ENCODE data around the gene IGFL2.
"Not testable (repeated sequence)": the region's sequence is repeated elsewhere in the genome, so short reads cannot be mapped to it uniquely, and the experiment has no call there.

The IGFL2 gene

GRCh38 chr19:46191972-46192371 lies 43.9 kb downstream of the IGFL2 start:
- DNase-seq = no peak

- not testable (repeated sequence) for DNase-seq
Measured at GRCh38 chr19:46192626-46192991, 44.6 kb downstream of the IGFL2 start.

- DNase-seq = peak; percentile 10 to 53
Measured at GRCh38 chr19:46192992-46193650, 45.1 kb downstream of the IGFL2 start.

- DNase-seq = no peak
Measured at GRCh38 chr19:46193678-46194077, 45.6 kb downstream of the IGFL2 start.

- no peak for DNase-seq
Measured at GRCh38 chr19:46195104-46195503, 47.1 kb downstream of the IGFL2 start.

- not testable (repeated sequence) for DNase-seq
Measured at GRCh38 chr19:46195919-46196318, 47.9 kb downstream of the IGFL2 start.

- DNase-seq = no peak
Measured at GRCh38 chr19:46196410-46197124, 48.5 kb downstream of the IGFL2 start.

GRCh38 chr19:46197314-46198070 lies 49.5 kb downstream of the IGFL2 start:
- no peak for DNase-seq

- no peak for DNase-seq
Measured at GRCh38 chr19:46198756-46199155, 50.7 kb downstream of the IGFL2 start.

- DNase-seq = no peak
Measured at GRCh38 chr19:46201454-46202310, 53.6 kb downstream of the IGFL2 start.

- no peak for DNase-seq
Measured at GRCh38 chr19:46202426-46202825, 54.4 kb downstream of the IGFL2 start.

GRCh38 chr19:46202872-46203860 lies 55.1 kb downstream of the IGFL2 start:
- DNase-seq = no peak

GRCh38 chr19:46204008-46204407 lies 56.0 kb downstream of the IGFL2 start:
- DNase-seq = no peak

GRCh38 chr19:46205183-46205984 lies 57.3 kb downstream of the IGFL2 start:
- DNase-seq = no peak

GRCh38 chr19:46206176-46206575 lies 58.1 kb downstream of the IGFL2 start:
- no peak for DNase-seq

GRCh38 chr19:46206682-46207081 lies 58.6 kb downstream of the IGFL2 start:
- DNase-seq = no peak

- not testable (repeated sequence) for DNase-seq
Measured at GRCh38 chr19:46207858-46208257, 59.8 kb downstream of the IGFL2 start.

GRCh38 chr19:46209051-46209450 lies 61.0 kb downstream of the IGFL2 start:
- no peak for DNase-seq

GRCh38 chr19:46209472-46209871 lies 61.4 kb downstream of the IGFL2 start:
- DNase-seq = no peak

GRCh38 chr19:46210669-46211068 lies 62.6 kb downstream of the IGFL2 start:
- DNase-seq = no peak

Data from SW 1271 (cell line).